Right cardiac atrium (tissue), 5 donors: Measurements from ENCODE around the gene FARSB. TPM values are rescaled to one million over a fixed set of nuclear protein-coding genes. Genes with fewer than 3 reads are reported as not detected.

ENCODE experiments used
- ATAC-seq, 2 donors: fragments of 200-7000 bp; cut with Tn5 transposase; one replicate each; pipeline versions ENCODE4 v1.8.0 to v1.9.1; 2020; ENCODE audit warnings: moderate library complexity in 2 of 2, mild to moderate bottlenecking in 1 of 2
- DNase-seq, 3 donors: peaks; one replicate each; pipeline ENCODE4 v3.0.0-alpha.2; 2020
- H3K27ac ChIP-seq: one replicate; pipeline ENCODE4 v1.5.1; 2013; ENCODE audit warnings: mild to moderate bottlenecking, low read length, control low read depth, moderate library complexity
- H3K27me3 ChIP-seq: one replicate; pipeline ENCODE4 v1.6.1; 2013; ENCODE audit not compliant: control insufficient read depth, insufficient read depth
- H3K4me1 ChIP-seq: one replicate; pipeline ENCODE4 v1.6.1; 2013; ENCODE audit warnings: low read length; ENCODE audit not compliant: control insufficient read depth, insufficient read depth
- H3K4me3 ChIP-seq: one replicate; pipeline ENCODE4 v1.5.1; 2013; ENCODE audit warnings: low read length, control low read depth
- H3K9me3 ChIP-seq: one replicate; pipeline ENCODE4 v1.6.1; 2013; ENCODE audit warnings: low read length; ENCODE audit not compliant: control insufficient read depth
- WGBS: extraction: QIAGEN DNeasy Blood & Tissue Kit; methylation state at CpG from one replicate; pipeline ENCODE4 v1.1.7; 2013; 5-methylcytosine and 5-hydroxymethylcytosine counted together
- intact Hi-C, 4 donors: fragments of 100-400 bp; cut with DNase I; formaldehyde crosslinking; loops; one replicate each; pipeline versions ENCODE4 v1.11.0 to v1.14.0; 2022 to 2023
- polyA plus RNA-seq: library from polyadenylated mRNA; stranded (reverse); fragments of 200-250 nt; gene quantifications from one replicate; pipeline ENCODE4 v1.2.3, GENCODE V29; 2013
- total RNA-seq, 4 donors: library from RNA; stranded (reverse); fragmentation: NEBNext Ultra II Directional; extraction: Animal tissue kit (Norgen Biotek cat#: 25700); gene quantifications; one replicate each; pipeline ENCODE4 v1.2.1, GENCODE V29; 2021
- donor health status: healthy with polysubstance abuse.
- donor health status: DM: no; HTN: yes; CAD: no.
- donor health status: DM: no; HTN: no; CAD: no.
- donor health status: DM: no; HTN: yes; CAD: no; lungs with severe emphysema.
- donor health status: DM: yes; HTN: yes; CAD: no.

FARSB gene
- total and polyA plus RNA-seq, 5 donors = 11.7 to 20.3 (median 16.2) TPM

DNA sequence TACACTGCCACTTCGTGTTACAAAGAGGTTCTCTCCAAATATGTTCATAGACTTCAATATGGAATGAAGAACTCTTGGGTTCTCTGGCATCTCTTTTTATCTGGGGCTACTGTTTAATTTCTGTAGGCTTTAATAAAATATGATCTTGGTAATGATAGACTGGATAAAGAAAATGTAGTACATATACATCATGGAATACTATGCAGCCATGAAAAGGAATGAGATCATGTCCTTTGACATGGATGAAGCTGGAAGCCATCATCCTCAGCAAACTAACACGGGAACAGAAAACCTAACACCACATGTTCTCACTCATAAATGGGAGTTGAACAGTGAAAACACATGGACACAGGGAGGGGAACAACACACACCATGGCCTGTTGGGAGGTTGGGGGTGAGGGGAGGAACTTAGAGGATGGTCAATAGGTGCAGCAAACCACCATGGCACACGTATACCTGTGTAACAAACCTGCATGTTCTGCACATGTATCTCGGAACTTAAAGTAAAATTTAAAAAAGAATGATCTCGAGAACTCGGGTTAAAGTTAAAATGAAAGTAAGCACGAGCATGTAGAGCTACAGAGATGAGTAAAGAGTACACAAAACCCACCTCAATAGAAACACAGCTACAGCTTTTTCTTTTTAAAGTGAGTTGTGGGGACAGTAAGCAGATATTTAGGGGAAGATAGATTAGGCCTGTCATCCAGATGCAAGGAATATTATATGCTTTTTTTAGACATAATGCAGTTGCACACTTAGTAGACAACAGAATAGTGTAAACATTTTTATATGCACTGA is 129.2 kb downstream of the FARSB start:
- Histone ChIP-seq H3K4me3 (no peak overlapping the region), H3K27ac (no peak overlapping the region), H3K9me3 (no peaks in the 10 kb centered on the region), H3K4me1 (no peaks in the 10 kb centered on the region), H3K27me3 (no peaks in the 10 kb centered on the region)
- WGBS = 86% methylated on average over 7 of the region's 7 CpGs
- ATAC-seq (no peak), DNase-seq (no peak)
- intact Hi-C loops = no loop called here

DNA sequence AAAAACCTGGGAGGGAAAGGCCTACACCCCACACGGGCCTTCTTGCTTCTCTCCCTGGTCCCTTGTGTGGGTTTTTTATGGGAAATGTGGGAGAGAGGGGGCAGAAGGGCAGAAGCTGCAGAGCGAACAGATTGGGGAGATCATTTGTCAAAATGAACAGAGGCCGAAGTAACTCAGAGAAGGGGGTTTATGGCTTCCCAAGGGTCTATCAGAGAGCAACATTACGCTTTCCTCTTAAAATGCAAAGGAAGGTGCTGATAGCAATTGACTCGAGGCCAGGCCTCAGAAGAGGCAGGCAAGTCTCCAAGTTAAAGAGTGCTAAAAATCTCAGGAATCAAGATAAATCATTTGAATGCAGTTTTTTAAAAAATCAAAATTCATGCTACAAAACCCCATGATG is 130.1 kb downstream of the FARSB start:
- DNase-seq (no peak), ATAC-seq (no peak)
- no peaks in the 10 kb centered on the region for H3K27me3 ChIP-seq
- no peak overlapping the region for H3K27ac ChIP-seq
- intact Hi-C loops = no loop called here
- WGBS = 59% methylated on average over 5 of the region's 5 CpGs
- no peaks in the 10 kb centered on the region for H3K9me3 ChIP-seq
- H3K4me1 ChIP-seq = no peaks in the 10 kb centered on the region
- H3K4me3 ChIP-seq = no peak overlapping the region

DNA sequence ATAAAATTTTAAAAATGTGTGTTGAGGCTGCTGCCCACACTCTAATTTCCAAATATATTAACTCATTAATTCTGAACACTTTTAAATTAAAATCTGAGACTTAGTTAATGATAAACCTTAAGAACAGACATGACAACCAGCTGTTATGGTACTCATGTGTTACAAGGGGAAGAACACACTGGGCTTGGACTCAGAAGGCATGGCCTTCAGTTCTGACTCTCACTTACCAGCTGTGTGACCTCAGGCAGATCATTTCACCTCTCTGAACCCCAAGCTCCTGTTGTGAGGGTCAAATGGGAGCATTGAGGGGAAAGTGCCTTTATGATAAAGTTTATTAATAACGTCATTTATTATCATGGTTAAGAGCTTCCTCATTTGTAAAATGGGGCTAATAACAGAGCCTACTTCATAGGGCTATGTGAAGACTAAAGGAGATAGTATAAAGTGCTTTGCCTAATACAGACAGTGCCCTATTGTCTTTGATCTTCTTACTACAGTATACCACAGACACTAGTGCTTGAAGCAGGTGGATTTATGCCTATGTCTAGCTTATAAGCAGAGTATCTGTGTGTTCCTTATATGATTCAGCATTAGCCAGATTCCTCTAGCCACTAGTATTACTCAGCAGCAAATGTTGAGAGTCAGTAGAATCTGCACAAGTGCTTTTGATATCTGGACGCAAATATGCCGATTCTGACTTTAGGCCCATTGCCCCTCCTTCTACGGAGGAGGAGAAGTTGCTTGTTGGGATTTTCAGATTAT is 131.9 kb downstream of the FARSB start:
- no peaks in the 10 kb centered on the region for H3K27me3 ChIP-seq
- 77% methylated on average over 4 of the region's 4 CpGs for WGBS
- no peak for DNase-seq
- H3K4me1 ChIP-seq = no peaks in the 10 kb centered on the region
- H3K27ac ChIP-seq = no peak overlapping the region
- no peak for ATAC-seq
- no peaks in the 10 kb centered on the region for H3K9me3 ChIP-seq
- H3K4me3 ChIP-seq = no peak overlapping the region
- intact Hi-C loops = no loop called here

DNA sequence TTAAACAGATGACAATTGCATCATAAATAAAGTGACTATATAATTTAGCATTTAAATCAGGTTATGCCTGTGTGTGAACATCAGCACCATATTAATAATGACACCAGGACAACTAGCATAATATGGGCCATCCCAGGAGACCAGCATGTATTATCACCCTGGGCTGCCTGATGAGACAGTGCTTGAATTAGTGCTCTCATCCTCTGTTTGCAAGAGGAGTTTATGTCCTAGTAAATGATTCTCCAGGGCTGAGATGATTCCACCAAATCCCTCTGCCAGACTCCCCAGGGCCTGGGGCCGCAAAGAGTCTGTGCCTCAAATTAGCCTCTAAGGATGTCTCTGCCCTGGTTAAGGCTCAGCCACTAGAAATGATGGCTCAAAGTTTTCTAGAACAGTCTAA is 133.8 kb downstream of the FARSB start:
- no peak for DNase-seq
- H3K4me3 ChIP-seq = no peak overlapping the region
- no peaks in the 10 kb centered on the region for H3K27me3 ChIP-seq
- H3K9me3 ChIP-seq = no peaks in the 10 kb centered on the region
- no peak for ATAC-seq
- H3K4me1 ChIP-seq = peaks cover 3% of the 10 kb centered on the region
- H3K27ac ChIP-seq = no peak overlapping the region
- WGBS = 82% methylated on average over 1 of the region's 1 CpG
- intact Hi-C loops = no loop called here

DNA sequence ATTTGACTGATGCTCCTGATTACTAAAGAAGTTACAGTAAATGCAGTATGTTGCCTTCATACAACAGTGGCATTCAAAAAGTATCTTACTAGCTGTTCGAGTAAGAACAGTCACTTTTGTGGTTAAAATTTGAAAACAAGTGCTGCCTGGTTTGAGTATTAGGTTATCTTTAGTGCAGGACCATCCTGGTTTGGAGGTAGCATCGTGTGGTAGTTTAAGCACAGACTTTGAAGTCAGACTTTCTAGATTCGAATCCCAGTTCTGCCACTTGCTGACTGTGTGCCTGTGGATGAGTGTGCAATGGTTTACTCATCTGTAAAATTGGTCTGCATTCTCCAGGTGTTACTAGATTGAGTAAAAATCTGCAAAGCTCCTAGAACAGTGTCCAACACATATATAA is 134.8 kb downstream of the FARSB start:
- Histone ChIP-seq H3K4me1 (peaks cover 3% of the 10 kb centered on the region), H3K27me3 (no peaks in the 10 kb centered on the region), H3K9me3 (no peaks in the 10 kb centered on the region), H3K27ac (no peak overlapping the region), H3K4me3 (no peak overlapping the region)
- ATAC-seq (no peak), DNase-seq (no peak)
- WGBS = 74% methylated on average over 3 of the region's 3 CpGs
- intact Hi-C loops = no loop called here

Other genes with a start within 250 kb of the FARSB start
- 10 to 100 TPM in 1 of 4 donors, 1 to 10 TPM in 3; 1.8 to 12.8 (median 6.7) TPM for gene SGPP2, start 231.5 kb downstream of the FARSB start, total RNA-seq
- gene SGPP2, start 231.5 kb downstream of the FARSB start, polyA plus RNA-seq = 4.7 TPM
- under 1 TPM in 1 of 4 donors, not detected in 3; 0.59 TPM for gene MOGAT1, start 15.6 kb upstream of the FARSB start, total RNA-seq
- 0.16 TPM for gene MOGAT1, start 15.6 kb upstream of the FARSB start, polyA plus RNA-seq
- gene ACSL3, start 204.9 kb upstream of the FARSB start, total RNA-seq = 10 to 100 TPM; 35.2 to 50.4 (median 36.6) TPM
- gene ACSL3, start 204.9 kb upstream of the FARSB start, polyA plus RNA-seq = 14.4 TPM